ENCODE data around the gene GPR39.

DNA sequence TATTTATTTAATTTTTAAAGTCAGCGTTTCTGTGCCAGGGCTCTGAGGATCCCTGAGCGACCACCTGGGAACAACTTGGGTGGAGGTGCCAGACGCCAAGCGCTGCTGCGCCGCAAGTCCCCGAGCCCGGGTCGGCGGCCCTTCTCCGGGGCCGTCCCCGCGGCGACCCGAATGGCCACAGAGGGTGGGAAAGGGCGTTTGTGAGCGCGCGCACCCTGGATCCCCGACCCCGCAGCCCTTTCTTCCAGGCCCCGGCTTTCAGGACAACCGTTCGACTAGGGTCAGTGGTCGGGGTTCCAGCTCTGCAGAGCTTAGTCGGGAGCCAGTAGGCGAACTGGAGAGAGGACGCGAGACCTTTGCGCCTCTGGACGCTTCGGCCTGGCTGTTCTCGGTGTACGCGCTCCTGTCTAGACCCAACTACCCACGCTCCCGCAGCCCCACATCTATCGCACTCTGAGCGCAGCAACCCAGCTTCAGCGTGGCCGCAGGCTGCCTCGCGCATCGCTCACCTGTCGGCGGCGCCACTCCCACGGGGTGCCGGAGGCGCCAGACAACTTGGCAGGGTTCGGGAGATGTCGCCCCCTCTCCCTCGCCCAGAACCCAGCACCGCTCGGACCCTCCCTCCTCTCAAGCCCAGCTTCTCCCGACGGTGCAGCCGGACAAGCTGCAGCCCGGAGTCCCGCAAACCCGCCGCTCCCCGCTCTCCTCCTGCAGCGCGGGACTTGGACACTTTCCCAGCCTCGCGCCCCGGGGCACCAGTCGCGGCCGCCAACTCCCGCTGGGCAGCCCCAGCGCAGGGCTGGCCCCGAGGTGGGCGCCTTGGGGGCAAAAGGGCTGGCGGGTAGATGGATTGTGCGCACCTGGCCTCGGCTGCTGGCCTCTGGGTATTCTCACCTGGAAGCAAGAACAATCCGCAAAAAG, 252.6 kb downstream of the GPR39 start:
- no peak for TF ChIP-seq EP300 (IDR thresholded peaks at IDR 0.05)
- TF ChIP-seq, protein P1, sequence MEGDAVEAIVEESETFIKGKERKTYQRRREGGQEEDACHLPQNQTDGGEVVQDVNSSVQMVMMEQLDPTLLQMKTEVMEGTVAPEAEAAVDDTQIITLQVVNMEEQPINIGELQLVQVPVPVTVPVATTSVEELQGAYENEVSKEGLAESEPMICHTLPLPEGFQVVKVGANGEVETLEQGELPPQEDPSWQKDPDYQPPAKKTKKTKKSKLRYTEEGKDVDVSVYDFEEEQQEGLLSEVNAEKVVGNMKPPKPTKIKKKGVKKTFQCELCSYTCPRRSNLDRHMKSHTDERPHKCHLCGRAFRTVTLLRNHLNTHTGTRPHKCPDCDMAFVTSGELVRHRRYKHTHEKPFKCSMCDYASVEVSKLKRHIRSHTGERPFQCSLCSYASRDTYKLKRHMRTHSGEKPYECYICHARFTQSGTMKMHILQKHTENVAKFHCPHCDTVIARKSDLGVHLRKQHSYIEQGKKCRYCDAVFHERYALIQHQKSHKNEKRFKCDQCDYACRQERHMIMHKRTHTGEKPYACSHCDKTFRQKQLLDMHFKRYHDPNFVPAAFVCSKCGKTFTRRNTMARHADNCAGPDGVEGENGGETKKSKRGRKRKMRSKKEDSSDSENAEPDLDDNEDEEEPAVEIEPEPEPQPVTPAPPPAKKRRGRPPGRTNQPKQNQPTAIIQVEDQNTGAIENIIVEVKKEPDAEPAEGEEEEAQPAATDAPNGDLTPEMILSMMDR (IDR thresholded peaks at IDR 0.05): no peak
